Measurements from ENCODE around the gene ALG14.
"Not testable (repeated sequence)": the region's sequence is repeated elsewhere in the genome, so short reads cannot be mapped to it uniquely, and the experiment has no call there.

The ALG14 gene

DNA sequence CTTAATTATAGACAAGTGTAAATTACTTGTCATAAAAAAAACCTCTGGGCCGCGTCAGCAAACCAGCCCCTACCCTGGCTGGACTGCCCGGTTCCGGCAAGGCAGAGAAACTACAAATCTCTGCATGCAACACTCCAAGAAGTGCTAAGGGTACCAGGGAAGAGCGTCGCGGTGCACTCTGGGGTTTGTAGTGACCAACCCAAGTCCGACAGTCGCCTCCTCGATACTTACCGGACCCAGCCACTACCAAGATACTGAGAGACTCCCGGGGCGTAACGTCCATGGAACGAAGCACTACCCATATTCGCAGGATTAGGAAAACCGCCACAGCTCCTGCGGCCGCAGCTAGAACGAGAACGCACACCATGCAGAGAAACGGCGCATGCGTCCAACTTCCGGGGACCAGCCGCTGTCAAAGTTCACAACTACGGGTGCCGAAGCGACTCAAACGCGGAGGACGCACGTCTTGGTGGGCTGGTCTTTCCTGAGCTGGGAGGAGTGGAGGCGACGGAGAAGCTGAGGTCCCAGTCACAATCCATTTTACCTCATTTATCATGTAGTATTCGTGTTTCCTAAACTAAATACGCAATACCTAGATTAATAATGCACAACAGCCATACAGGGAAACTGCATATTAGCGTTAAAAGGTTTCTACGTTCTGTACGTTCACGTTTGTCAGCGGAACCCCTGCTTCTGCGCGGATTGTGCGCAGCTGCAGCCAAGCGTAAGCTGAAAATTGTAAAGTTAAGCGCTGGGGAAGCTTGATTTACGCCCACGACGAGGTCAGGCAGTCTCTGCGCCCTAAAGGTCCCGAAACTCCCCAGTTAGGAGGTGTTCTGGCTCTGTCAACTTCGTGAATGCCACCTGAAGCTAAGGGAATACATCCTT, at the start of gene ALG14:
Gene ALG14 (minus strand): TSS at position 420 of the 888 bp plus-strand sequence. CDS start 53 bp downstream, at position 367.
- DNase-seq (ENCODE audit: low read depth in 1 of 2, low spot score in 1 of 2) = peak; percentile 83 to 85

DNA sequence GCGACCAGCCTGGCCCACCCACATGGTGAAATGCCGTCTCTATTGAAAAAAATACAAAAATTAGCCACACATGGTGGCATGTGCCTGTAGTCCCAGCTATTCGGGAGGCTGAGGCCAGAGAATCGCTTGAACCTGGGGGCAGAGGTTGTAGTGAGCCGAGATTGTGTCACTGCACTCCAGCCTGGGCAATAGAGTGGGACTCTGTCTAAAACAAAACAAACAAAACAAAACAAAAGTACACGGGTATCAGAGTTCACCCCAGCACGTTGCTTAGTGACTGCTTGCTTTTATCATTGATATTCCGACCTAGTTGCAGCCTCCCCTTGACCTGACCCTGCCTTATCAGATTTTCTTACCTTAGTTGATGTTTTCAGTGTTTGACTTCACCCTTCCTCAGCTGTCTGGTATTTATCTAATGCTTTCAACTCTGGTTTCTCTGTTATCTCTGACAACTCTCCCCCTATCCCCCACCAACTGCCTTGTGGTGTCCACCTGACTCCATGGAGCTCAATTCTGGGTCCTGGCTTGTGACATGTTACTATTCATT, 49.5 kb upstream of the ALG14 start:
- no peak for DNase-seq (ENCODE audit: low read depth in 1 of 2, low spot score in 1 of 2)

DNA sequence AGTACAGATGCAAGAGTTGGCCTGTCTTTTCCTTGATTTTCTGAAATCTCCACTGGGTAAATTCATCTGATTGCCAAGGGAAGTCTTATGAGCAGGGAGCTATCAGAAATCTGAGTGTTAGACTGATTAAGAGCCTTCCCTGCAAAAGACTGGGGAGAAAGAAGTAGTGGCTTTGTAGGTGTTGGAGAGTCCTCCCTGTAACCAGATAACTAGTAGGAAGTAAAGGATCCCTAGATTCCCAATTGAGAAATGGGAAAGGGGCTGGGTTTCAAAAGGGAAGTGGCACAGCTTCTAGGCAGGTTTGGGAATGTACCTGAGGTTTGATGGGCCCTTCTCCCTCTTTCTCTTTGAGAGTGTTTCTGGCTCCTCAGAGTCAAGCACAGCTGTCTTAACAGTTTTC, 46.5 kb upstream of the ALG14 start:
- DNase-seq (ENCODE audit: low read depth in 1 of 2, low spot score in 1 of 2) = no peak

GRCh38 chr1:95118710-95119109, 46.0 kb upstream of the ALG14 start:
- no peak for DNase-seq (ENCODE audit: low read depth in 1 of 2, low spot score in 1 of 2)

DNA sequence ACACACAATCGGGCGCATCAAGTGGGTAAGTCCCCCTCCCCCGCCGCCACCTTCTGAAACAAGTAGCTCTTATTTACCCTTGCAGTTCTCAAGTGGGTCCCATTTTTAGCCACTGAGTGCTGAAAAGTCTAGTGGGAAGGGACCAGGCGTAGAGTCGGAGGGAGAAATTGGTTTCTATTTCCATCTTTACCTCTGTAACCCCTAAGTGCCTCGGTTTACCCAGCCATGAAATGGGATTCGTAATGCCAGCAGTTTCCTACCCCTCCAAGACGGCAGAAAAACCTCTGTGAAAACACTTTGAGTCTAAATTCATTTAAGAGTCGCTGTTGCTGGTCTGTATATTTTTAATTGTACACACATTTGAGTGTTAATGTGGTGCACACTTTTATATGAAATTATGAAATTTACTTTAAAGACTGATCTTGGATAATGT, 45.3 kb upstream of the ALG14 start:
- DNase-seq (ENCODE audit: low read depth in 1 of 2, low spot score in 1 of 2) = no peak

DNA sequence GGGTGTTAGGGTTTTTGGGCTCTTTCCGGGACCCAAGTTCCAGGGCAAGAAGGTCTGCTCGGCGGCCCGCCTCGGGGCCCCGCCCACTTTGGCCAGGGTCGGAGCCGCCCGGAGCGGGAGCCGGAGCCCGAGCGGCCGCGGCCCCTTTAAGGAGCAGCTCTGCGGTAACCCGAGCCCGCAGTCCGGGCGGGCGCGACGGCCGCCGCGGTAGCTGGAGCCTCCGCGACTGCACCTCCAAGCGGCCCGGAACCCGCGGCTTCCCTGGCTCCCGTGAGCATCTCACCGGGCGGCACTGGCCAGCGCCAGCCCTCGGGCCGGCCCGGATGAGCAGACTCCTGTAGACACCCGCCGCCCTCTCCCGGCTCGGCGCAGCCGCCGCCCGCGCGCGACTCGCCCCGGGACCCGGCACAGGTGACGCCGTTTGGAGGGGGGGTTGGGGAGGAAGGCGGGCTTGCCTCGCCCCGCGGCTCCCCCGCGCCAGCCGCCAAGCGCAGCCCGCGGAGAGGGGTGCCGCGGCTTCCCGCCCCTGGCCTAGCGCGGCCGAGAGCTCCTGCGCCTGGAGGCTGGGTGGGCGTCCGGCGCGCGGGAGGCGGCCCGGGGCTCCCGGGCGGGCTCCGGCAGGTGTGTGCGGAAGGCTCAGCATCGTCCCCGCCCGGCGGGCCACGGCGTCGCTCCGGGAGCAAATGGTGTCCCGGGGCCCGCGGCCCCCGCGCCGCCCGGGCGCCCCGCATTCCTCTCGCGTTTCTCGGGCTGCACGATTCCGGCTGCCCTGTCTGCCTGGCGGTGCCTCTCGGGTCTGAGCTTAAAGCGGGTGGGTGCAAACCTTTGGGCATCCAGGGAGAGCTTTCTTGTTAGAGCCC, 44.7 kb upstream of the ALG14 start, which contains the start of gene TLCD4:
Gene TLCD4 (plus strand): TSS at position 149 of the 860 bp plus-strand sequence. CDS start 26,547 bp downstream, outside the sequence.
- DNase-seq (ENCODE audit: low read depth in 1 of 2, low spot score in 1 of 2) = peak in 1 of 2 donors; percentile 25

DNA sequence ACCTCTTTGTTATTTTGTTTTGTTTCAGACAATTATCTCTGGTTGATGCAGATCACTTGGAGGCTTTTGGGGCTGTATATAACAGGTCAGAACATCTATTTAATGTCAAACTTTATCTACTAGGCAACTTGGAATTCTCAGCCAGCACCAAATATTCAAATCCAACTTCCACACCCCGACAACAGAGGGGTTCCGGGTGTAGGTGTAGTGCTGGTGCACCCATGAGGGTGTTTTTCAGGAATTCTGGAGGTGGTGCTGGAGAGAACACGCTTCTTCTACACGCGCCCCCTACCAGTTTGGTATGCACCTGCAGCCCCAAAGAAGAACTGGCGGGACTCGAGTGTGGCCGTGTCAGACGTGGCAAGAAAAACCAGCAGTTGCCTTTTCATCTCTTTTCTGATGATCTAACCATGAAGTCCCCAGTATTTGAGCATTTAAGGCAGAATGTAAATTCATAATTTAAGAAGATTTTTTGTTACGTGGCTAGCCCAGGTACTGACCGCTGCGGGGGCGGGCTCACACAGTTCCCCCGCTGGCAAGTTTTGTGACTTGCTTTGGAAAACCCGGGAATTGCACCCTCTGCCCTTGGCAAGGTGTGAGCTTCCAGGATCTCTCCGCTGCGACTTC, 43.9 kb upstream of the ALG14 start:
- peak in 1 of 2 donors; percentile 16 for DNase-seq (ENCODE audit: low read depth in 1 of 2, low spot score in 1 of 2)

DNA sequence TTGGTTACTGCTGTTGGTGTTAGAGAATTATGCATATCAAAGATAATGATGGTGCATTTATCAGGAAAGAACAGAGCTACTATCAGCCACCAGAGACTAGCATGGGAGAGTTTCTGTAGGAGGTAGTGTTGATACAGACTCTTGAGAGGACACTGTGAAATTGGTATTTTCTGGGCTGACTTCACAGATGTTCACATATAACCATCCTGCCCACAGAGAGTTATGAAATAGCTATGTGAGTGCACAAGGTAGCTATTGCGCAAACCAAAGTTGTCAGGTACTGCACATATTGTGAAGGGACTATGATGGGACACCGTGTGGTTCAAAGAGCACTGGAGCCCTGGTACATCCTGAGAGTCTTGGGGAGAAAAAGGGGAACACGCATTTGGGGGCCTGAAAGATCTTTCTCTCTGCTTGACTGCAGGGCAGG, 43.0 kb upstream of the ALG14 start:
- no peak for DNase-seq (ENCODE audit: low read depth in 1 of 2, low spot score in 1 of 2)

DNA sequence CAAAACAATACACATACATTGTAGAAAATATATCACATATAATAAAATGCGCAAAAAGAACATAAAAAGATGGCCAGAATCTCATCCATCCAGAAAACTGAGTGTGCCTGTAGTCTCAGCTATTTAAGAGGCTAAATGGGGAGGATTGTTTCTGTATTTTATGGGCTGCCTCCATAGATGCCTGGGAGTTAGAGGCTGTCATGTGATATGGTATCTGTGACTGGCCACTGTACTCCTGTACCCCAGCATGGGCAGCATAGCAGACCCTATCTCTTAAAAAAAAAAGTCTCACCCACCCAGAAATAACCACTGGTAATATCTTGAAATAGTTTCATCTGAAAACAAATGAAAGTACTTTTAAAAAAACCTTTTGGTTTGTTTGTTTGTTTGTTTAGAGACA, 40.9 kb upstream of the ALG14 start:
- no peak for DNase-seq (ENCODE audit: low read depth in 1 of 2, low spot score in 1 of 2)

- no peak for DNase-seq (ENCODE audit: low read depth in 1 of 2, low spot score in 1 of 2)
Observed at GRCh38 chr1:95111014-95111413, 38.3 kb upstream of the ALG14 start.

- no peak for DNase-seq (ENCODE audit: low read depth in 1 of 2, low spot score in 1 of 2)
Observed at GRCh38 chr1:95108792-95109191, 36.0 kb upstream of the ALG14 start.

- no peak for DNase-seq (ENCODE audit: low read depth in 1 of 2, low spot score in 1 of 2)
Observed at GRCh38 chr1:95098196-95098595, 25.4 kb upstream of the ALG14 start.

DNA sequence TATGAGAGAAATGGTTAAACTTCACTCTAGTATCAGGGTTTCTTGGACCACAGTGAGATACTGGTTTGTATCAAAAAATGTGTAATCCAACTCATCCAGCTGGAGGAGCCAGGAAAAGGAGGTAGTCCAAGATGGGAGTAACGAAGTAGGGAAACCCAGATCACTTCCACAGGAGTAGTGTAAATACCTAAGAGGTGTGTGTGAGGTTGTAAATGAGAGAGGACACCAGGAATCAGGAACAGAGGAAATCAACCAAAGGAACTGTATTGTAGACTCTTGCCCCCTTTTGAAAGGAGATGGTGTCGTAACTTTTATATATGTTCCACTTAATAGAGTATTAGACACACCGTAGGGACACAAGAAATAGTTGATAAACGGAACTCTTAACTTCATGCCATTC, 24.7 kb upstream of the ALG14 start:
- no peak for DNase-seq (ENCODE audit: low read depth in 1 of 2, low spot score in 1 of 2)

DNA sequence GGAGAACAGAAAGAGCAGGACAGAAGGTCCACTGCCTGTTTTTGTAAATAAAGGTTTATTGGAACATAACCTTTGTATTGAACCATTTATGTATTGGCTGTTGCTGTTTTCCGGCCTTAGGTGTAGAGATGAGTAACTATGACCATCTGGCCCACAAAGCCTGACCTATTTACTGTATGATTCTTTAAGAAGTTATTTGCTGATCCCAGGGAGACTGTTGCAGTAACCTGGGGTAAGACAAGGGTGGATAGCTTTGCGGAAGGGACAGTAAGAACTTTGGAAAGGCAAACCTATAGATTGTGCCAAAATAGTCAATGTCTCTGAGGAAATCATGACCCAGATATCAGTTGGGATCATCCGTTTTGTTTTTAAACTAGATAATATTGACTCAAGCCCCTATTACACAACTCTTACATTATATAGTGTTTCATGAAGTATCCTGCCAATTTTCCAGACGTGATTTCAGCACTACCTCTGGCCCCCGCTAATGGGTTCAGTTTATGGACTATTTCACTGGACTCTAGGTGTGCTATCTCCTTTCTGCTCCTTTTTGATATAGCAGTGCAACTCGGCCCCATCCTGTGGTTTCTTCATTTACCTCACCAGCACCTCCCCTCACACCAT, 23.6 kb upstream of the ALG14 start:
- DNase-seq (ENCODE audit: low read depth in 1 of 2, low spot score in 1 of 2) = no peak

GRCh38 chr1:95095833-95096217, 23.1 kb upstream of the ALG14 start:
- no peak for DNase-seq (ENCODE audit: low read depth in 1 of 2, low spot score in 1 of 2)

- DNase-seq (ENCODE audit: low read depth in 1 of 2, low spot score in 1 of 2) = no peak
Observed at GRCh38 chr1:95094923-95095322, 22.2 kb upstream of the ALG14 start.

GRCh38 chr1:95093296-95093695, 20.5 kb upstream of the ALG14 start:
- DNase-seq (ENCODE audit: low read depth in 1 of 2, low spot score in 1 of 2) = no peak

- DNase-seq (ENCODE audit: low read depth in 1 of 2, low spot score in 1 of 2) = not testable (repeated sequence)
Observed at GRCh38 chr1:95092891-95093290, 20.1 kb upstream of the ALG14 start.

DNA sequence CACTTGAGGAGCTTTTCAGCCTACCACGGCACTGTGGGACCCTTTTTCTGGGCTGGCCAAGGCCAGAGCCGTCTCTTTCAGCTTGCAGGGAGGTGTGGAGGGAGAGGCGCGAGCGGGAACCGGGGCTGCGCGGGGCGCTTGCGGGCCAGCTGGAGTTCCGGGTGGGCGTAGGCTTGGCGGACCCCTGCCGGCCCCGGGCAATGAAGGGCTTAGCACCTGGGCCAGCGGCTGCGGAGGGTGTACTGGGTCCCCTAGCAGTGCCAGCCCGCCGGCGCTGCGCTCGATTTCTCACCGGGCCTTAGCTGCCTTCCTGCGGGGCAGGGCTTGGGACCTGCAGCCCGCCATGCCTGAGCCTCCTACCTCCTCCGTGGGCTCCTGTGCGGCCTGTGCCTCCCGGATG, 18.5 kb upstream of the ALG14 start:
- DNase-seq (ENCODE audit: low read depth in 1 of 2, low spot score in 1 of 2) = not testable (repeated sequence)

- no peak for DNase-seq (ENCODE audit: low read depth in 1 of 2, low spot score in 1 of 2)
Observed at GRCh38 chr1:95089650-95090287, 17.0 kb upstream of the ALG14 start.

Measured in stimulated activated CD4-positive, alpha-beta T cell treated with anti-CD3 and anti-CD28 coated beads, Interleukin-15, amount 100 ng/mL, for 1 hour (primary cell).